ENCODE measurements around the gene ZNF19. TPM values are rescaled to one million over a fixed set of nuclear protein-coding genes. Genes with fewer than 3 reads are reported as not detected.

The ZNF19 gene
- total RNA-seq, 1 experiment from 2014 or later, result 2.6 TPM

DNA sequence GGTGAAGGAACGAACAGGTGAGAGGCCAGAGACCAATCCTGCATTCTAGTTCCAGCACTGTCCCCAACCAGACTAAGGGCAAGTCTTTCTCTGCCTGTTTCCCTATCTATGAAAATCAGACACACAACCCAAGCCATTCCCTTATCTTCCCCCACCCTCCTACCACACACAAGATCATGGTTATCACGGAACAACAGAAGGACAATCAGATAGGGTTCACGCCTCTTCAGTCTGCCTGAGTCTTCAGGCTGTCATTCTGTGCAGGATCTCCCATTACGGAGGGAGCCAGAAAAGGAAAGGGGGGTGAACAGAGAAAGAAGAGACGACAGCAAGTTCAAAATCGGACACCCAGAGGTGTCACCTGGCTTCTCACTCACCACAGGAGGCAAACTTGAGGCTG lies 58.4 kb downstream of the ZNF19 start:
- no TSS peak for BruUV-seq (replicated peaks)
- H3K27ac ChIP-seq (ENCODE audit: low read depth, low read length, poor library complexity, severe bottlenecking), result no peak overlapping the region
- no peaks in the 10 kb centered on the region for H3K36me3 ChIP-seq (ENCODE audit: insufficient read depth, low read length, poor library complexity, severe bottlenecking)
- CTCF ChIA-PET, result no interaction called here
- no peak overlapping the region for H3K4me3 ChIP-seq (ENCODE audit: low read depth, low read length, poor library complexity, severe bottlenecking)
- no peaks in the 10 kb centered on the region for H3K9me3 ChIP-seq (ENCODE audit: low read depth, low read length, poor library complexity, severe bottlenecking)
- peaks cover 43% of the 10 kb centered on the region for H3K27me3 ChIP-seq (replicated peaks; ENCODE audit: insufficient read depth, low read depth, low read length, poor library complexity)
- no peaks in the 10 kb centered on the region for H3K4me1 ChIP-seq (ENCODE audit: insufficient read depth, low read length, poor library complexity, severe bottlenecking)
- TF ChIP-seq, protein P1, sequence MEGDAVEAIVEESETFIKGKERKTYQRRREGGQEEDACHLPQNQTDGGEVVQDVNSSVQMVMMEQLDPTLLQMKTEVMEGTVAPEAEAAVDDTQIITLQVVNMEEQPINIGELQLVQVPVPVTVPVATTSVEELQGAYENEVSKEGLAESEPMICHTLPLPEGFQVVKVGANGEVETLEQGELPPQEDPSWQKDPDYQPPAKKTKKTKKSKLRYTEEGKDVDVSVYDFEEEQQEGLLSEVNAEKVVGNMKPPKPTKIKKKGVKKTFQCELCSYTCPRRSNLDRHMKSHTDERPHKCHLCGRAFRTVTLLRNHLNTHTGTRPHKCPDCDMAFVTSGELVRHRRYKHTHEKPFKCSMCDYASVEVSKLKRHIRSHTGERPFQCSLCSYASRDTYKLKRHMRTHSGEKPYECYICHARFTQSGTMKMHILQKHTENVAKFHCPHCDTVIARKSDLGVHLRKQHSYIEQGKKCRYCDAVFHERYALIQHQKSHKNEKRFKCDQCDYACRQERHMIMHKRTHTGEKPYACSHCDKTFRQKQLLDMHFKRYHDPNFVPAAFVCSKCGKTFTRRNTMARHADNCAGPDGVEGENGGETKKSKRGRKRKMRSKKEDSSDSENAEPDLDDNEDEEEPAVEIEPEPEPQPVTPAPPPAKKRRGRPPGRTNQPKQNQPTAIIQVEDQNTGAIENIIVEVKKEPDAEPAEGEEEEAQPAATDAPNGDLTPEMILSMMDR (conservative IDR thresholded peaks at IDR 0.05; ENCODE audit: low read depth, low read length), result no peak
- TF ChIP-seq EZH2 (IDR thresholded peaks at IDR 0.05; ENCODE audit: borderline replicate concordance, low read depth, low read length, poor library complexity, severe bottlenecking), result no peak
- no peak for DNase-seq (ENCODE audit: low spot score)
- POLR2A ChIA-PET (ENCODE audit: low non-redundant PET), result no interaction called here
- intact Hi-C loops (cut with micrococcal nuclease; ENCODE audit: unreplicated experiment), result no loop called here

GRCh38 chr16:71429581-71429980 lies 59.5 kb downstream of the ZNF19 start:
- ChIA-PET POLR2A (ENCODE audit: low non-redundant PET) (interaction anchor here (0.6 kb wide), 1 partner anchor 111 kb away, joined by 6 read pairs; no protein-coding TSS in a partner anchor), CTCF (interaction anchor here (0.6 kb wide), 2 partner anchors 486 to 837 kb away, joined by 3 to 12 read pairs; no protein-coding TSS in a partner anchor)
- H3K27me3 ChIP-seq (replicated peaks; ENCODE audit: insufficient read depth, low read depth, low read length, poor library complexity), result peaks cover 54% of the 10 kb centered on the region
- H3K36me3 ChIP-seq (ENCODE audit: insufficient read depth, low read length, poor library complexity, severe bottlenecking), result no peaks in the 10 kb centered on the region
- TF ChIP-seq EZH2 (IDR thresholded peaks at IDR 0.05; ENCODE audit: borderline replicate concordance, low read depth, low read length, poor library complexity, severe bottlenecking), result no peak
- TF ChIP-seq, protein P1 (conservative IDR thresholded peaks at IDR 0.05; ENCODE audit: low read depth, low read length), result no peak
- no peaks in the 10 kb centered on the region for H3K4me1 ChIP-seq (ENCODE audit: insufficient read depth, low read length, poor library complexity, severe bottlenecking)
- H3K4me3 ChIP-seq (ENCODE audit: low read depth, low read length, poor library complexity, severe bottlenecking), result no peak overlapping the region
- DNase-seq (ENCODE audit: low spot score), result no peak
- intact Hi-C loops (cut with micrococcal nuclease; ENCODE audit: unreplicated experiment), result no loop called here
- H3K27ac ChIP-seq (ENCODE audit: low read depth, low read length, poor library complexity, severe bottlenecking), result no peak overlapping the region
- BruUV-seq (replicated peaks), result no TSS peak
- no peaks in the 10 kb centered on the region for H3K9me3 ChIP-seq (ENCODE audit: low read depth, low read length, poor library complexity, severe bottlenecking)

DNA sequence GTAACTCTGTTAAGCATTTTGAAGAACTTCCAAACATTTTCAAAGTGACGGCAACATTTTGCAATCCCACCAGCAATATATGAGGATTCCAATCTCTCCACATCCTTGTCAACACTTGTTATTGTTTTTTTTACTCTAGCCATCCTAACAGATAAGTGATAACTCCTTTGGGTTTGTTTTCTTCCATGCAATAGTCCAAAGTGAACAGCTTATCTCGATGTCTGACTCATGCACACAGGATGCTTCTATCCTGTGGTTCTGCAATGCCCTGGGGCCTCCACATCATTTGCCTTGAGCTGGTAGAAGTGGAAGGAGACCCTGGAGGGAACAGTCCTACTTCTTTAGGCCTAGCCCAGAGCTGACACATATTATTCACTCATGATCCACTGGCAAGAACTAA lies 60.2 kb downstream of the ZNF19 start:
- no peak for TF ChIP-seq EZH2 (IDR thresholded peaks at IDR 0.05; ENCODE audit: borderline replicate concordance, low read depth, low read length, poor library complexity, severe bottlenecking)
- TF ChIP-seq, protein P1 (conservative IDR thresholded peaks at IDR 0.05; ENCODE audit: low read depth, low read length), result no peak
- ChIA-PET POLR2A (ENCODE audit: low non-redundant PET) (no interaction called here), CTCF (interaction anchor here (0.6 to 0.7 kb wide), 2 partner anchors 156 to 486 kb away, joined by 3 read pairs; no protein-coding TSS in a partner anchor)
- H3K27me3 ChIP-seq (replicated peaks; ENCODE audit: insufficient read depth, low read depth, low read length, poor library complexity), result peaks cover 61% of the 10 kb centered on the region
- no peaks in the 10 kb centered on the region for H3K36me3 ChIP-seq (ENCODE audit: insufficient read depth, low read length, poor library complexity, severe bottlenecking)
- no peaks in the 10 kb centered on the region for H3K4me1 ChIP-seq (ENCODE audit: insufficient read depth, low read length, poor library complexity, severe bottlenecking)
- no TSS peak for BruUV-seq (replicated peaks)
- H3K4me3 ChIP-seq (ENCODE audit: low read depth, low read length, poor library complexity, severe bottlenecking), result no peak overlapping the region
- H3K27ac ChIP-seq (ENCODE audit: low read depth, low read length, poor library complexity, severe bottlenecking), result no peak overlapping the region
- DNase-seq (ENCODE audit: low spot score), result no peak
- intact Hi-C loops (cut with micrococcal nuclease; ENCODE audit: unreplicated experiment), result no loop called here
- no peaks in the 10 kb centered on the region for H3K9me3 ChIP-seq (ENCODE audit: low read depth, low read length, poor library complexity, severe bottlenecking)
